ENCODE data around the gene VEPH1. TPM values are rescaled to one million over a fixed set of nuclear protein-coding genes. Genes with fewer than 3 reads are reported as not detected.
A peak's percentile ranks its signal among the peaks of the same experiment; 100 is the strongest.

VEPH1 gene
- total and polyA plus RNA-seq, 9 of the 15 experiments (the other 6 are each of a cell fraction or from before 2014, with no cell fraction given): 4.5 to 15.6 (median 5.8) TPM

GRCh38 chr3:157279237-157279636, 224.0 kb downstream of the VEPH1 start (continued):
- TF ChIP-seq POLR2AphosphoS5 (IDR thresholded peaks at IDR 0.05; ENCODE audit: control insufficient read depth, insufficient read depth, low read depth, low read length) (no peak), ZNF197 (CRISPR knock-in tag; IDR thresholded peaks at IDR 0.05; ENCODE audit: low read depth) (no peak), RBM34 (IDR thresholded peaks at IDR 0.05; ENCODE audit: borderline replicate concordance, insufficient read depth, low read length) (no peak), MEF2A (IDR thresholded peaks at IDR 0.05; ENCODE audit: control insufficient read depth, low read depth, low read length) (no peak), CREB3 (tag; conservative IDR thresholded peaks at IDR 0.05; ENCODE audit: low read depth) (no peak), CBFB (CRISPR knock-in tag; IDR thresholded peaks at IDR 0.05) (no peak), POLR3G (IDR thresholded peaks at IDR 0.05; ENCODE audit: extremely low read depth, insufficient read length, insufficient replicate concordance) (no peak), CBX8 (IDR thresholded peaks at IDR 0.05; ENCODE audit: borderline replicate concordance, extremely low read depth, low read depth, low read length, poor library complexity, severe bottlenecking) (no peak), NCOA6 (IDR thresholded peaks at IDR 0.05) (no peak), SRSF3 (IDR thresholded peaks at IDR 0.05; ENCODE audit: insufficient read depth, low read length) (no peak), ETV6 (IDR thresholded peaks at IDR 0.05; ENCODE audit: borderline replicate concordance in 1 of 2, low read depth in 2 of 2, low read length in 1 of 2) (no peak), ETV6 (CRISPR knock-in tag; IDR thresholded peaks at IDR 0.05; ENCODE audit: borderline replicate concordance) (no peak), NFIC (IDR thresholded peaks at IDR 0.05) (0 out of 2 replicates have a peak, but pooled peaks have one; percentile 16), TAF7 (tag; IDR thresholded peaks at IDR 0.05) (no peak), SNIP1 (IDR thresholded peaks at IDR 0.05; ENCODE audit: low read depth) (no peak), RBM15 (IDR thresholded peaks at IDR 0.05; ENCODE audit: insufficient read depth, low read length) (no peak), DPF2 (IDR thresholded peaks at IDR 0.05) (peak; percentile 72; the same call in 1 of the 2 replicates), C11orf30 (IDR thresholded peaks at IDR 0.05; ENCODE audit: low read depth) (peak; percentile 65), ZNF316 (IDR thresholded peaks at IDR 0.05) (peak; percentile 55), ZNF3 (CRISPR knock-in tag; IDR thresholded peaks at IDR 0.05) (no peak), IFI16 (CRISPR knock-in tag; IDR thresholded peaks at IDR 0.05) (no peak), ZNF830 (CRISPR knock-in tag; IDR thresholded peaks at IDR 0.05) (no peak), ZBTB7A (IDR thresholded peaks at IDR 0.05; ENCODE audit: borderline replicate concordance, control insufficient read depth, low read depth, low read length) (no peak)
- TF ChIP-seq, protein P1, sequence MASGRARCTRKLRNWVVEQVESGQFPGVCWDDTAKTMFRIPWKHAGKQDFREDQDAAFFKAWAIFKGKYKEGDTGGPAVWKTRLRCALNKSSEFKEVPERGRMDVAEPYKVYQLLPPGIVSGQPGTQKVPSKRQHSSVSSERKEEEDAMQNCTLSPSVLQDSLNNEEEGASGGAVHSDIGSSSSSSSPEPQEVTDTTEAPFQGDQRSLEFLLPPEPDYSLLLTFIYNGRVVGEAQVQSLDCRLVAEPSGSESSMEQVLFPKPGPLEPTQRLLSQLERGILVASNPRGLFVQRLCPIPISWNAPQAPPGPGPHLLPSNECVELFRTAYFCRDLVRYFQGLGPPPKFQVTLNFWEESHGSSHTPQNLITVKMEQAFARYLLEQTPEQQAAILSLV (tag; IDR thresholded peaks at IDR 0.05): no peak
- TF ChIP-seq, protein P2, sequence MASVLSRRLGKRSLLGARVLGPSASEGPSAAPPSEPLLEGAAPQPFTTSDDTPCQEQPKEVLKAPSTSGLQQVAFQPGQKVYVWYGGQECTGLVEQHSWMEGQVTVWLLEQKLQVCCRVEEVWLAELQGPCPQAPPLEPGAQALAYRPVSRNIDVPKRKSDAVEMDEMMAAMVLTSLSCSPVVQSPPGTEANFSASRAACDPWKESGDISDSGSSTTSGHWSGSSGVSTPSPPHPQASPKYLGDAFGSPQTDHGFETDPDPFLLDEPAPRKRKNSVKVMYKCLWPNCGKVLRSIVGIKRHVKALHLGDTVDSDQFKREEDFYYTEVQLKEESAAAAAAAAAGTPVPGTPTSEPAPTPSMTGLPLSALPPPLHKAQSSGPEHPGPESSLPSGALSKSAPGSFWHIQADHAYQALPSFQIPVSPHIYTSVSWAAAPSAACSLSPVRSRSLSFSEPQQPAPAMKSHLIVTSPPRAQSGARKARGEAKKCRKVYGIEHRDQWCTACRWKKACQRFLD (CRISPR knock-in tag; IDR thresholded peaks at IDR 0.05): 0 out of 2 replicates have a peak, but pooled peaks have one; percentile 52
- TF ChIP-seq, protein P3, sequence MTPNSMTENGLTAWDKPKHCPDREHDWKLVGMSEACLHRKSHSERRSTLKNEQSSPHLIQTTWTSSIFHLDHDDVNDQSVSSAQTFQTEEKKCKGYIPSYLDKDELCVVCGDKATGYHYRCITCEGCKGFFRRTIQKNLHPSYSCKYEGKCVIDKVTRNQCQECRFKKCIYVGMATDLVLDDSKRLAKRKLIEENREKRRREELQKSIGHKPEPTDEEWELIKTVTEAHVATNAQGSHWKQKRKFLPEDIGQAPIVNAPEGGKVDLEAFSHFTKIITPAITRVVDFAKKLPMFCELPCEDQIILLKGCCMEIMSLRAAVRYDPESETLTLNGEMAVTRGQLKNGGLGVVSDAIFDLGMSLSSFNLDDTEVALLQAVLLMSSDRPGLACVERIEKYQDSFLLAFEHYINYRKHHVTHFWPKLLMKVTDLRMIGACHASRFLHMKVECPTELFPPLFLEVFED (CRISPR knock-in tag; conservative IDR thresholded peaks at IDR 0.05): no peak
